Left forelimb (tissue), 1 donor: ENCODE data around the gene SNX22.

Experiments
- DNase-seq: peaks from one replicate; pipeline ENCODE4 v3.0.0-alpha.2; 2018; ENCODE audit warnings: low spot score

The SNX22 gene

GRCh38 chr15:64156652-64157331, 5.3 kb downstream of the SNX22 start:
- no peak for DNase-seq

DNA sequence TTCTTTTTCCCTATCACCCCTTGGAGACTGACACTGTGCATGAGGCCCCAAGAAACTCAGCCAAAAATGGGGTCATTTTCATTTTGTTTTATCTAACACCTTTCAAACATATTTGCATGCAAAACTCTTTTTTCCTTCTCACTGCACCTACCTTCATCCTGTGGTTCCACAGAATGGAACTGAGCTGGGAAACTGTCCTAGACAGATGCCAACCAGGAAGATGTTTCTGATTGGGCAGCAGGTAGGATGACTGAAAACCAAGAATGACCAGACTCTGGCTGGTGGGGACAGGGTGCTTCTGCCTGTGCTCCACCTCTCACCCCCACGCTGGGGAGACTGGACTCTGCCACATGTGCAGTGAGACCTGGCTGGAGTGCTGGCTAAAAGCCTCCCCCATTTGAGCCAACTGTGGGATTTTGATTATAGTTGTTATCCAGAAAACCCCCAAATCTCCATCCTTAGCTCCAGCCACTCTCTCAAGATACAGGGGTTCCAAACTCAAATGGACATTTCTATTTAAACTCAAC, 6.1 kb downstream of the SNX22 start:
- no peak for DNase-seq

GRCh38 chr15:64158363-64159134, 7.0 kb downstream of the SNX22 start:
- DNase-seq, result no peak

DNA sequence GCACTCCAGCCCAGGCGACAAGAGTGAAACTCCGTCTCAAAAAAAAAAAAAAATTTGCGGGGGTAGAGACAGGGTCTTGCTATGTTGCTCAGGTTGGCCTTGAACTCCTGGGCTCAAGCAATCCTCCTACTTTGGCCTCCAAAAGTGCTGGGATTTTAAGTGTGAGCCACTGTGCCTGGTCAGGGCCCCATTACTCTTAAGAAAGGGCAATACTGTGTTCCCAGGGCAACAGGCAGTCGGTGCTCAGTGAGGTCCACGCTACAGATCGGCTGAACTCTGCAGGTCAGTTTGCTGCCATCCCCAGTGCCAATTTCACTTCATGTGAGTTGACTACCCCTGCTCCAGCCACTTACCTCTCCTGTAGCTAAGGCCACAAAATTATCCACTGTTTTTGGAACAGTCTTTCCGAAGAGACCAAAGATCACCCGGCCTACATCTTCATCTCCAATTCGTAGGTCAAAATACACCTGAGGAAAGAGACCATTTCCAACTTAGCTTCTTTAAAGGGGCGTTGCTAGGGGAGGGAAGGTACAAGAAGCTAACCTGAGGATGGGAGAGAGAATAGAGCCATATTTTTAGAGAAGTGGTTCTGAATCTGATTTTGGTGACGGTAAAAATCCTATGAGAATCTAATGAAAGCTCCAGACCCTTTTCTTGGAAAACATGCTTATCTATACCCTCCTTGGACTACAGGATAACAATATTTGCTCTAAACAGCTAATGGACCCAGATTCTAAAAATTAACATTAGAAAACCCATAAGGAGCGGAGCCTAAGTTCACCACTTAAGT, 10.4 kb downstream of the SNX22 start:
- no peak for DNase-seq

- no peak for DNase-seq
Measured at GRCh38 chr15:64162478-64162868, 10.9 kb downstream of the SNX22 start.

GRCh38 chr15:64162869-64163658, 11.5 kb downstream of the SNX22 start, which contains the start of gene PPIB:
Gene PPIB (minus strand): TSS chr15:64163022. CDS start chr15:64162986, 36 bp downstream.
- DNase-seq, result peak; percentile 98

DNA sequence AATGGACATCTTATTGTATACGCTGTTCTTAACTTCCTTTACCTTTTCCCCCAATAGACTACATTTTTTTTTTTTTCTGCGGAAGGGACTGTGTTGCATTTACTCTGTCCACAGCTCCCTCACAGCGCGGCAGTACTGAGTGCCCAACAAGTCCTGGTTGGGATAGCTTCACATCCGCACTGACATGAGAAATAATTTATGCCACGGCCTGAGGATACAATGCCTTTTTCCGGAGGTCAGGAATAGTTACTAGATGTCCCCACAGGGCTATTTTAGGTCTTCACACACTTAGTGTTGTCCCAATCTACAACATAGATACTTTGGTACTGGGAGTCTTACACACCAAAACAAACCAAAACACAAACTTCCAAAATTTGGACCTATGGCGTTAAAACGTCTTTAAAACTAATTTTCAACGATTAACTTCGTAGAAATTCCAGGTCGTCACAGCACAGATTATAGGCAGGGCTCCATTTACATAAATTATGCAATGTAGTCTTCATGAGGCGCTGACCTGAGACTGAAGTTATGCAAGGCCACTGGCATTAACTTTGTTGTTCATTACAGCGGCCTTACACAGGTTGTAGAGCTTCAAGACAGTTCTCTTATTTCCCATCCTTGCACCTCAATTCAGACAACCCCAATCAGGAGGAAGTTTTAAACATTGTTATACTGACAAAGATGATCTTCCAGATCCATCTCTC, 12.3 kb downstream of the SNX22 start:
- no peak for DNase-seq

- DNase-seq, result no peak
Measured at GRCh38 chr15:64164436-64164835, 12.9 kb downstream of the SNX22 start.

GRCh38 chr15:64166102-64166890, 14.8 kb downstream of the SNX22 start:
- DNase-seq, result no peak

GRCh38 chr15:64180235-64180824, 28.8 kb downstream of the SNX22 start:
- DNase-seq, result no peak

DNA sequence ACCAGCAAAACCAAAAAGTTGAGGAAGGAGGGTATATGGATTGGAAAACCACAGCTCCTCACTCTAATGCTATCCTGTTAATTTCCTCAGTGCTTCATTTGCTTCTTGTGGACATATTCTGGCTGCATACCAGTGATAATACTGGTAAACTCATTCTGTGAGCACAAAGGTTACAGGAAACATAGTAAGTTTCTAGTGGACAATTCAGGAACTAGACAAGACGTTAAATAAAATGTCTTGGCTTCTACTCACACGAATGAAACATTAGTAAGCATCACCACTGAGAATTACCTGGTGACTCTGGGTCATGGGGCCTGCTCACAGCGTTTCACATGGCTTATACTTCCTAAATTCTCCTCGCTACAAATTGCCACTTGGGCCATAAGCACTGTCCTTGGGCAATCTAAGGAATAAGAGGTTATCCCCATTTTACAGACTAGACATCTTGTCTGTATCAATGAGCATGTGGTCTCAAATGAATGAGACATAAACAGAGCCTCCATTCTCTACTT, 31.4 kb downstream of the SNX22 start:
- no peak for DNase-seq

DNA sequence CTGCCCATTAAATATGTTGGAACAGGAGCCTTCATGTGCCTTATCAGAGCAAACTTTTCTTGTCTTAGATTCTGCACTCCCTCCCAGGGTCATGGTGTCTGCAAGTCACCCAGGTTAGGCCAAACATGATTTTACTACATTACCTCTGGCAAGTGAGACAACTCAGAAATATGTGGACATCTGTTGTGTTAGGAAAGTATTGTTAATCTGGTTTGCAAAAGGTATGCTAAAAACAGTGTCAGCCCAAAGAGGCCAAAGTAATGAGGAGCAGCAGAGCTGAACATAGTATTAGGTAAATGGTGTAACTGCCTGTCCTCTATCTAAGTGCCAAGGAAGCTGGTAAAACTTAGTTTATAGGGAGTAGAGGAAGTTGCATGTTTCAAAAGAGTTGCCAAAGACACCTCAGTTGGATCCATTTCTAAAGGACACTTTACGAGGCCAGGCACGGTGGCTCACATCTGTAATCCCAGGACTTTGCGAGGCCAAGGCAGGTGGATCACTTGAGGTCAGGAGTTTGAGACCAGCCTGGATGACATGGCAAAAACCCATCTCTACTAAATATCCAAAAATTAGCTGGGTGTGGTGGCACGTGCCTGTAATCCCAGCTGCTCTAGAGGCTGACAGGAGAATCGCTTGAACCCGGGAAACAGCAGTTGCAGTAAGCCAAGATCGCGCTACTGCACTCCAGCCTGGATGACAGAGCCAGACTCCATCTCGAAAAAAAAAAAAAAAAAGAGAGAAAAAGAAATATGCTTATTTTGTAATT, 33.8 kb downstream of the SNX22 start:
- no peak for DNase-seq

DNA sequence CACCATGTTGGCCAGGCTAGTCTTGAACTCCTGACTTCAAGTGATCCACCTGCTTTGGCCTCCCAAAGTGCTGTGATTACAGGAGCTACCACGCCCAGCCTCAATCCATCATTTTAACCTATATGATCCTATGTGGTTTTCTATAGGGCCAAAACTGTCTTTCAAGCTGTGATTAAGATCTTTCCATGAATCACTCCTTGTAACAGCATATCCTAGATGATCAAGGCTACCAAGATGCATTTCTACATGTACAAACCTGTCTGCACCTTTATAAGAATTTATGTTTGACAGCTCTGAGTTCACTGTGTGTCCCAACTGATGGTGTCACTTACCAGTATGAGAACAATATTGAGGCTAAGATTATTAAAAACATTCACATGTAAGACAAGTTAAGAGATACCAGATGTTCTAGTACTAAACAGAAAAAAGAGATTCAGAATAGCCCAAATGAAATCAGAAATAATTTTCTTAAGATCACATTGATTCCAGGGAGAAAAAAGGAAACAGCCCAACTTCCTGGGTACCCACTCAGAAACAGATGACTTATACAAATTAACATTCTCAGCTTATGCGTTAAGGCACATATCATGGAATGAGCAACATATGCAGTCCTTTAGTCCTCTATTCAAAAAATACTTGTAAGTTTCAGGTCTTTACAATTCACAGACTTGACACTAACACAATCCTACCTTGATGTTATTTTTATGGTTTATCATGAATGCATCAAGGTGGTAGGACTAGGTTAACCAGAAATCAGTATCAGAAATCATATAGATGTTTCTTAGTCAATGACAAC, 36.1 kb downstream of the SNX22 start:
- DNase-seq, result no peak

- no peak for DNase-seq
Measured at GRCh38 chr15:64191971-64192830, 40.7 kb downstream of the SNX22 start.

DNA sequence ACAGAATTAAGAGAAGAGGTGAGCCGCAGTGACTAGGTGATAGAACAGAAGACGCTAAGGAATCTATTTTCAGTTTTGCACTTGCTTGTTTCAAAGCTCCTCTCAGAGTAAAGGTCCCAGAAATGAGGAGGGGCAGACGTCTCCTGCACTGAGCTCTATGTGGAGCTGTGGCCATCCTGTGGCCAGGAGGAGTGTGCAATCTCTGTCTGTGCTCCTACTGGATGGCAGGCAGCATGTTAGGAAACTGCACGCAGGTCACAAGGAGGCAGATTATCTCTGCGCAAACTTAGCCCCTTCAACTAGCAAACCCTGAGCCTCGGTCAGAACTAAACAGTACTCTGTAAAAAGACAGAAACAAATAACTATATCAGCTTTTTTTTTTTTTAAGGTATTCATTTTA, 42.4 kb downstream of the SNX22 start:
- no peak for DNase-seq

GRCh38 chr15:64197425-64197824, 45.9 kb downstream of the SNX22 start:
- no peak for DNase-seq

DNA sequence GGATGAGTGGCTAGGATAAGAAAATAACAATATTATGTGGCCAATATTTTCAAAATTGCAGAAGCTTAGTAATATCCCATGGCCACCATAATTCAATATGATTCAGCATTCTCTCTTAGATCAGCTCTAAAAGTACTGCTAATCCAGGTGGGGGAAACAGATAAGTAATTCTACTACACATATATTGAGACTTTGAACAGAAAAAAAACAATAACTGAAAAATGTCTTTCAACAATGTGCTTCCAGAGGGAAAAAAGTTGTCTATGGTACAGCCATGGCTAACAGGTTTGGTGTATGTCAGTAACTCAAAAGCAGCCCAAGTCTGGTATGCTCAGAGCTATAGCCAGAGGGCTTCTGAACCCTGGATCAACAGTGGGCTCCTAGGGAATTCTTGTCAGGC, 53.7 kb downstream of the SNX22 start:
- no peak for DNase-seq
